Central memory CD8-positive, alpha-beta T cell (primary cell): Measurements from ENCODE around the gene ANTKMT.
"Not testable (repeated sequence)": the region's sequence is repeated elsewhere in the genome, so short reads cannot be mapped to it uniquely, and the experiment has no call there.

Source experiments
- ATAC-seq: fragments of 150-1000 bp; cut with Tn5 transposase; replicated peaks from 2 replicates; pipeline ENCODE4 v1.10.0; 2022; ENCODE audit warnings: mild to moderate bottlenecking, moderate FRiP score, moderate number of reproducible peaks; ENCODE audit not compliant: poor library complexity, severe bottlenecking; ENCODE audit errors: extremely low read depth
- DNase-seq, 2 donors: peaks; one replicate each; pipeline ENCODE4 v3.0.0; 2021; ENCODE audit warnings: low spot score in 2 of 2
- H3K27ac Mint-ChIP-seq: one replicate; pipeline ENCODE4 v1.8.0; 2022; ENCODE audit warnings: low read depth, mild to moderate bottlenecking, moderate library complexity, mixed read lengths
- H3K27me3 Mint-ChIP-seq: one replicate; pipeline ENCODE4 v1.8.0; 2022; ENCODE audit warnings: mixed read lengths
- H3K36me3 Mint-ChIP-seq: one replicate; pipeline ENCODE4 v1.8.0; 2022; ENCODE audit warnings: mild to moderate bottlenecking, moderate library complexity, mixed read lengths; ENCODE audit not compliant: insufficient read depth
- H3K4me1 Mint-ChIP-seq: one replicate; pipeline ENCODE4 v1.8.0; 2022; ENCODE audit warnings: mixed read lengths
- H3K4me3 Mint-ChIP-seq: one replicate; pipeline ENCODE4 v1.8.0; 2022; ENCODE audit warnings: mild to moderate bottlenecking, moderate library complexity, mixed read lengths
- H3K9me3 Mint-ChIP-seq: one replicate; pipeline ENCODE4 v1.8.0; 2022; ENCODE audit warnings: mixed read lengths

Gene ANTKMT

DNA sequence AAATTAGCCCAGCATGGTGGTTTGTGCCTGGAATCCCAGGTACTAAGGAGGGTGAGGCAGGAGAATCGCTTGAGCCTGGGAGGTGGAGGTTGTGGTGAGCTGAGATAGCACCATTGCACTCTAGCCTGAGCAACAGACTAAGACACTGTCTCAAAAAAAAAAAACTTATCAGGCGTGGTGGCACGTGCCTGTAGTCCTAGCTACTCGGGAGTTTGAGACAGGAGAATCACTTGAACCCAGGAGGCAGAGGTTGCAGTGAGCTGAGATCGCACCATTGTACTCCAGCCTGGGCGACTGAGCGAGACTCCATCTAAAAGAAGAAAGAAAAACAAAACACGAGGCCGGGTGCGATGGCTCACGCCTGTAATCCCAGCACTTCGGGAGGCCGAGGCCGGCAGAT lies 21.9 kb downstream of the ANTKMT start:
- H3K4me1 Mint-ChIP-seq, ATAC-seq, H3K9me3 Mint-ChIP-seq: not testable (repeated sequence)

DNA sequence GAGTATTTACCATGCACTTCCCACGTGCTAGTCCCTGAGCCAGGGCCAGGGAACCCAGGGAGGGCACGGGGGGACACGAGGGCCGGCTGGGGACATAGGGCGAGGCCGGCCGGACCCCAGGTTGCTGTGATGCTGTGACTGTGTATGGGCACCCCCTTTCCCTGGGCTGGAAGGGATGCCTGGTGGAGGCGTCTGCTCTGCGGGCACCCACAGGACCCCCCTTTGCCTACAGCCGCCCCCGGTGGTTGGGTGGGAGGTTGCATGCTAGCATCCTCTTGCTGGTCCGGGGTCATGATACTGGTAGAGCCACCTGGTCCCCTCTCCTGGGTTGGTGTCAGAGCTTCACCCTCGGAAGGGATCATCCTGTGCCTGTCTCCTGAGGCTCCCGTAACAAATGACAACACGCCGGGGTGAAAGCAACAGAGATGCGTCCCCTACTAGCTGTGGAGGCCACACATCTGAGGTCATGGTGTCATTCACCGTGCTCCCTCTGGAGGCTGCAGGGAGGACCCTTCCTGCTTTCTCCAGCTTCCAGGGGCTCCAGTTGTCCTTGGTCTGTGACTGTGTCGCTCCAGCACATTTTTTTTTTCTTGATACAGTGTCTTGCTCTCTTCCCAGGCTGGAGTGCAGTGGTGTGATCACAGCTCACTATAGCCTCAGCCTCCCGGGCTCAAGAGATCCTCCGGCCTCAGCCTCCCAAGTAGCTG lies 23.0 kb downstream of the ANTKMT start:
- Mint-ChIP-seq H3K36me3 (peaks cover 5% of the 10 kb centered on the region), H3K4me1 (no peaks in the 10 kb centered on the region), H3K27me3 (no peaks in the 10 kb centered on the region), H3K27ac (no peak overlapping the region), H3K4me3 (no peak overlapping the region), H3K9me3 (no peaks in the 10 kb centered on the region)
- DNase-seq = no peak
- no peak for ATAC-seq

More for the DNA sequence above, 21.9 kb downstream of the ANTKMT start:
- H3K36me3 Mint-ChIP-seq = peaks cover 13% of the 10 kb centered on the region
- DNase-seq, H3K4me3 Mint-ChIP-seq, H3K27ac Mint-ChIP-seq, H3K27me3 Mint-ChIP-seq: not testable (repeated sequence)

DNA sequence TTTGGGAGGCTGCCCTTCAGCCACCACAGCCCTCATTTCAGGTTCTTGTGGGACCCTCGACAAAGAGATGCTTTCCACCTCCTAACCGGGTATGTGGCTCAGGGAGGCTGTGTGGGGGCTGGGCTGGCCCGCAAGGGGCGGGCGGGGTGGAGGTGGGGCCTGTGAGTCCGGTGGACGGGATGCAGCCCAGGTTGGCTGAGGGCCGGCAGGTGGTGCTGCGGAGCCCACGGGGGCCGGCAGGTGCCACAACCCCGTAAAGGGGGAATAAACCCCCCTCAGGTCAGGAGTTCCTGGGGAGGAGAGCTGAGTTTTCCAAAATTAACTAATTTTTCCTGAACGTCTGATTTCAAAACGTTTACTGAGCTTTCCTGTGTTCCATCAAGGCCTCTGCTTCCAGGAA lies 24.8 kb downstream of the ANTKMT start:
- no peak for DNase-seq
- Mint-ChIP-seq H3K36me3 (peaks cover 2% of the 10 kb centered on the region), H3K4me3 (no peak overlapping the region)

DNA sequence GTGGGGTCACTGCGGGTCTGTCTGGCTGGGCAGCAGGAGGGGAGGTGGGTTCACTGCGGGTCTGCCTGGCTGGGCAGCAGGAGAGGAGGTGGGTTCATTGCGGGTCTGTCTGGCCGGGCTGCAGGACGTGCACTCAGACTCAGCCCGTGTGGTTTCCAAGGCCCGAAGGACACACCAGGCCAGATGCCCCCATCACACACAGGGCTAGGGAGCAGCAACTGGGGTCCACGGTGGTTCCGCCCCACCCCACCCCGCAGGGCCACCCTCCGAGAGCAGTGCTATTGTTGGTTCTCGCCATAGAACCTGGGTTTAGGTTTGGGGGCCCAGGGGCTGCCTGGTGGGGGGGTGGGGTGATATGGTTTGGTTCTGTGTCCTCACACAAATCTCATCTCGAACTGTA lies 25.7 kb downstream of the ANTKMT start:
- ATAC-seq (no peak), DNase-seq (no peak)
- no peak overlapping the region for H3K4me3 Mint-ChIP-seq
- no peaks in the 10 kb centered on the region for H3K27me3 Mint-ChIP-seq
- no peaks in the 10 kb centered on the region for H3K4me1 Mint-ChIP-seq
- no peak overlapping the region for H3K27ac Mint-ChIP-seq
- no peaks in the 10 kb centered on the region for H3K36me3 Mint-ChIP-seq
- H3K9me3 Mint-ChIP-seq = no peaks in the 10 kb centered on the region

More for the DNA sequence above, 24.8 kb downstream of the ANTKMT start:
- H3K9me3 Mint-ChIP-seq = no peaks in the 10 kb centered on the region
- H3K27ac Mint-ChIP-seq = no peak overlapping the region
- no peaks in the 10 kb centered on the region for H3K27me3 Mint-ChIP-seq
- no peaks in the 10 kb centered on the region for H3K4me1 Mint-ChIP-seq
- ATAC-seq = no peak

DNA sequence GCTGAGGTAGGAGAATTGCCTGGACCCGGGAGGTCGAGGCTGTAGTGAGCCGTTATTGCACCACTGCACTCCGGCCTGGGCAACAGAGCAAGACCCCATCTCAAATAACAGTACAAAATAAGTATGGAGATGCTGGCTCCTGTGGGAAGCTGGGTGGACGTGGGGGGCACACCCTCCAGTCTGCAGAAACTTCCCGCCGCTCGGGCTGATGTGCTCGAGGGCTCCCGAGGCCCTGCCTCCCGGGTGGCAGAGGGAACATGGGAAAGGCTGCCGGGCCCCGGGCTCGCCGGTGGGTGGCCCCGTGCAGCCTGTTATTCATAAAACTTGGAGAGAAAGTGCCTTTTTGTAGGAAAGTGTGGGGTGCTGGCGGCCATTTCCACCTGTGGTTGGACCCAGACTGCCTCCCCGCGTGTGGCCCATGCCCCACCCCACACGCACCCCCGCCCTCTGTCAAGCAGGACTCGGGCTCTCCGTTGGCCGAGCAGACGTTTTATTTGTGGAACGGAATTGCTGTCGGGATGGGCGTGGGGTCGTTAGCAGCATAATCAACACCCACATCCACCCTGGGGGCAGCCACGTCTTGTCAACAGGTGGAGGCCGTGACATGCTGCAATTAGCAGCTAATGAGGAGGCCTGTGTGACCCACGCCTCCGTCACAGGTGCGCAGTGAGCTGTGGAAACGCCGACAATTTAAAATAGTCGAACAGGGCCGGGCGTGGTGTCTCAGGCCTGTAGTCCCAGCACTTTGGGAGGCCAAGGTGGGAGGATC lies 27.2 kb downstream of the ANTKMT start:
- no peaks in the 10 kb centered on the region for H3K4me1 Mint-ChIP-seq
- H3K4me3 Mint-ChIP-seq = no peak overlapping the region
- no peak for ATAC-seq

DNA sequence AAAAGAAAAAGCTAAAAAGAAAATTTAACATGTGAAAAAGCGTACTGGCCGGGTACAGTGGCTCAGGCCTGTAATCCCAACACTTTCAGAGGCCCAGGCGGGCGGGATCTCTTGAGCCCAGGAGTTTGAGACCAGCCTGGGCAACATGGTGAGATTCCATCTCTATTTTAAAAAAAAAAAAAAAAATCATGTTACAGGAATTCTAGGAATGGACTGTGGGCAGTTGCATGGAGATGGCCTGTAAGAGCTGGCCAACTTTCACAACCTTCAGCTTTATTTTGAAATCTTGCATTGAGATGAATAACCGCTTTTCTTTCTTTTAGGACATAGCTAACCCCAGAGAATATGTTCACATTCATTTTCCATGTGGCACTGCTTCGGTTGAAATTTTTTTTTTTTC lies 28.1 kb downstream of the ANTKMT start:
- Mint-ChIP-seq H3K4me1 (no peaks in the 10 kb centered on the region), H3K27me3 (no peaks in the 10 kb centered on the region), H3K27ac (no peak overlapping the region), H3K9me3 (no peaks in the 10 kb centered on the region), H3K4me3 (no peak overlapping the region), H3K36me3 (no peaks in the 10 kb centered on the region)
- no peak for DNase-seq
- ATAC-seq = no peak

More for the DNA sequence above, 27.2 kb downstream of the ANTKMT start:
- H3K9me3 Mint-ChIP-seq = no peaks in the 10 kb centered on the region
- no peak overlapping the region for H3K27ac Mint-ChIP-seq
- H3K27me3 Mint-ChIP-seq = no peaks in the 10 kb centered on the region
- DNase-seq = no peak
- H3K36me3 Mint-ChIP-seq = no peaks in the 10 kb centered on the region

DNA sequence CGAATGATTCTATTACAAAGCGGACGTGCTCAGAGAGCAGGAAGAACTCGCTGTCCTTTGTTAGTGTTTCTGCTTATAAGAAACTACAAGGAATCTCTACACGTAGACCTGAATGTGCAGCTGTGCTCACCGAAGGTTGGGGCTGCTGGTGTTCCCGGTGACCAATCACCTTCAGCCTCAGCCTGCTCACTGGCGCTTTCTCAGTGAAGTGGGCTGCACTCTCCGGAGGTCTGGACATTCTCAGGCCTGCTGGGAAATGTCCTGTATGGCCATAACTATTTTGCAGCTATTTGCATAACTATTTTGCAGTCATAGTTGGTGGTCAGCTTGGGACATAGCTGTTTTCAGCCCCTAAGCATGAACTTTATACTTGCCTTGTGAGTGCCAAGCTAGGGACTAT lies 29.5 kb downstream of the ANTKMT start:
- Mint-ChIP-seq H3K9me3 (no peaks in the 10 kb centered on the region), H3K4me1 (no peaks in the 10 kb centered on the region), H3K27ac (no peak overlapping the region), H3K27me3 (no peaks in the 10 kb centered on the region), H3K36me3 (no peaks in the 10 kb centered on the region), H3K4me3 (no peak overlapping the region)
- ATAC-seq = no peak
- DNase-seq = no peak

DNA sequence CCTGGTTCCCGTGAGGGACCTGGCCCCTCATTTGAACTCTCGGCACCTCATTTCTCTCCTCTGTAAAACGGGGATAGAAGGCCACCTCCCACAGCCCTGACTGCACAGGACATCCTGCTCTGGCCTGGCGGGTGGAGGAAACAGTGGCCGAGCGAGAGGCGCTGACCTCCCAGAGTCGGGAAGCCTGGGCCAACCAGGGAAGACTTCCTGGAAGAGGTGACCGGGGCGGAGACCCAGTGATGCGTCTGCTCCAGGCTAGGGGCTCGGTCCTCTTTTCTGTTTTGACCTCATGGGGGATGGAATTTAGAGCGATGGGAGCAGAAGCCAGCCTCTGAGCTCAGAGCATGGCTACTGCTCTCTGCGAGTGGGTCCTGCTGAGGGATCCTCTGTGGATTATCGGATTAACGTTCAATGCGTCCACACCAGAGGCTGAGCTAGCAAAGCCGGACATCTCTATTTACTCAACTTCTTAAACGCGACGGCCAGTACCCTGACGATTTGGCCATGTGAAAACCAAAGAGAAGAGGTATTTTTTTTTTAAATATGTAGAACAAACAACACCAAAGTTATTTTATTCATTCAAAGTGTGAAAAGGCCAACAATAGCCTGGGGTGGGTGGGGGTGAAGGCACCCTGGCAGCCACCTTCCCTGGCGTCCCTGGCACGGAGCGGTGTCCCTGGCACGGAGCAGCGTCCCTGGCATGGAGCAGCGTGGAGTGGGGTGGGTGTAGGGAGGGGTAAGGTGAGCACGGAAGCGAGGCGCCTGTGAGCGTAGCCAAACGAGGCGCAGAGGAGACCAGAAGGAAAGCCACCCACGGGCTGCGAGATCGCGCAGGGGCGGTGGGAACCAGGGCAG lies 30.4 kb downstream of the ANTKMT start:
- no peak for ATAC-seq

DNA sequence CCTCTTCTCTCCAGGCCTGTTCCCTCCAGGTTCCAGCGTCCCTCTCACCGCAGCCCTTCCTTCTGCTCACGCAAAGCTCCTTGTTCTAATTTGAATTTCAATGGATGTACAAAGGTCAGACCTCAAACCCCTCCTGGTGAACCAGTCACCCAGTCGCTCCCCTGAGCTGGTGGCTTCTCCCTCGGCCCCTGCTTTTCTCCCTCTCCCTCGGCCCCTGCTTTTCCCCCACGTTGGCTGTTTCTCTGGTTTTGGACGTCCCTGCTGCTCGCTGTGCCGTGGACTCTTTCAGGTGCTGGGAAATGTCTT lies 31.0 kb downstream of the ANTKMT start:
- Mint-ChIP-seq H3K27me3 (no peaks in the 10 kb centered on the region), H3K27ac (no peak overlapping the region), H3K36me3 (no peaks in the 10 kb centered on the region), H3K4me1 (no peaks in the 10 kb centered on the region), H3K9me3 (no peaks in the 10 kb centered on the region), H3K4me3 (no peak overlapping the region)
- no peak for ATAC-seq
- no peak for DNase-seq

More for the DNA sequence above, 30.4 kb downstream of the ANTKMT start:
- no peak overlapping the region for H3K4me3 Mint-ChIP-seq
- no peaks in the 10 kb centered on the region for H3K27me3 Mint-ChIP-seq
- no peak overlapping the region for H3K27ac Mint-ChIP-seq
- H3K36me3 Mint-ChIP-seq = no peaks in the 10 kb centered on the region
- DNase-seq = no peak
- H3K9me3 Mint-ChIP-seq = no peaks in the 10 kb centered on the region
- H3K4me1 Mint-ChIP-seq = no peaks in the 10 kb centered on the region

DNA sequence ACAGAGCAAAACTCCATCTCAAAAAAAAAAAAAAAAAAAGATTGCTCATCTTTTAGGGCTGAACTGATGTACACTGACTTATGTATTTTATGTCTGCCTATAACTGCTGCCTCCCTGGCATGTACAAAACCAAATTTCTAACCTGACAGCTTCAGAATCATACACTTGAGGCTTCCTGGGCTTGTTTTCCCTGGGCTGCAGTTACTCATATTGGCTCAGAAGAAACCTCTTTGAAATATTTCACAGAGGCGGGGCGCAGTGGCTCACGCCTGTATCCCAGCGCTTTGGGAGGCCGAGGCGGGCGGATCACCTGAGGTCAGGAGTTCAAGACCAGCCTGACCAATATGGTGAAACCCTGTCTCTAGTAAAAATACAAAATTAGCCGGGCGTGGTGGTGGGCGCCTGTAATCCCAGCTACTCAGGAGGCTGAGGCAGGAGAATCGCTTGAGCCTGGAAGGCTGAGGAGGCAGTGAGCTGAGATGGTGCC lies 33.2 kb downstream of the ANTKMT start:
- ATAC-seq, DNase-seq, H3K36me3 Mint-ChIP-seq: not testable (repeated sequence)

DNA sequence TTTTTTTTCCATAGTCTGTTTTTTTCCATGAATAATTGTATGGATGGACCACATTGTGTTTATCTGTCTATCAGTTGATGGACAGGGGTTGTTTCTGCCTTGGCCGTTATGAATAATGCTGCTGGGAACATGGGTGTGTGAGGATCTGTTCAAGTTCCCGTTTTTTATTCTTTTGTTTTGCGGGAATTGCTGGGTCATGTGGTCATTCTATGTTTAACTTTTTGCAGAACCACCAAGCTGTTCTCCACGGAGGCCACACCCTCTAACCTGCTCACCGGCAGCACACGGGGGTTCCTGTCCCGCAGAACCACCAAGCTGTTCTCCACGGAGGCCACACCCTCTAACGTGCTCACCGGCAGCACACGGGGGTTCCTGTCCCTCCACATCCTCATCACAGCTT lies 33.7 kb downstream of the ANTKMT start:
- ATAC-seq (no peak), DNase-seq (no peak)
- H3K9me3 Mint-ChIP-seq = no peaks in the 10 kb centered on the region
- no peaks in the 10 kb centered on the region for H3K36me3 Mint-ChIP-seq
- peaks cover 9% of the 10 kb centered on the region for H3K27me3 Mint-ChIP-seq
- H3K4me3 Mint-ChIP-seq = no peak overlapping the region
- H3K27ac Mint-ChIP-seq = no peak overlapping the region
- H3K4me1 Mint-ChIP-seq = no peaks in the 10 kb centered on the region

More for the DNA sequence above, 33.2 kb downstream of the ANTKMT start:
- H3K9me3 Mint-ChIP-seq, H3K27me3 Mint-ChIP-seq, H3K27ac Mint-ChIP-seq, H3K4me3 Mint-ChIP-seq, H3K4me1 Mint-ChIP-seq: not testable (repeated sequence)

DNA sequence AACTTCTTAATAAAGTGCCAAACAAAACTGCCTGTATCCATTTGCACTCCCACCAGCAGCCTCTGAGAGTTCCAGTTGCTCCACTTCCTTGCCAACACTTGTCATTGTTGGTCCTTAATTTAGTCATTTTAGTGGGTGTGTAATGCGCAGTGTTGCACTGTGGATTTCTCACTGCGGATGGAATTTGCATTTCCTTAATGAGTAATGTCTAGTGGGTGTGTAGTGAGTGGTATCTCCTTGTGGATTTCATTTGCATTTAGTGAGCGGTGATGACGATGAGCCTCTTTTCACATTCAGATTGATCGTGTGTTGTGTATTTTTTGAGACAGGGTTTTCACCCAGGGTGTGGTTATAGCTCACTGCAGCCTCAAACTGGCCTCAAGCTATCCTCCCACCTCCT lies 35.5 kb downstream of the ANTKMT start:
- Mint-ChIP-seq H3K4me1 (no peaks in the 10 kb centered on the region), H3K36me3 (no peaks in the 10 kb centered on the region), H3K4me3 (no peak overlapping the region), H3K9me3 (no peaks in the 10 kb centered on the region), H3K27ac (no peak overlapping the region), H3K27me3 (peaks cover 9% of the 10 kb centered on the region)
- DNase-seq = no peak
- no peak for ATAC-seq
